HFFc6 (cell line): Measurements from ENCODE around the gene CALM1. TPM values are rescaled to one million over a fixed set of nuclear protein-coding genes. Genes with fewer than 3 reads are reported as not detected.

ENCODE experiments used
- DNase-seq: peaks from one replicate; pipeline ENCODE4 v3.0.0-alpha.2; 2018
- H3K27ac Mint-ChIP-seq: 2 replicates; pipeline ENCODE4 v1.8.0; 2020; ENCODE audit warnings: mild to moderate bottlenecking, mixed read lengths
- H3K27me3 Mint-ChIP-seq: 2 replicates; pipeline ENCODE4 v1.8.0; 2021; ENCODE audit warnings: mild to moderate bottlenecking, moderate library complexity, mixed read lengths; ENCODE audit not compliant: insufficient read depth
- H3K36me3 Mint-ChIP-seq: 2 replicates; pipeline ENCODE4 v1.8.0; 2021; ENCODE audit warnings: low read depth, mixed read lengths
- H3K4me1 Mint-ChIP-seq: 2 replicates; pipeline ENCODE4 v1.8.0; 2020; ENCODE audit warnings: low read depth, mixed read lengths
- H3K4me3 Mint-ChIP-seq: 2 replicates; pipeline ENCODE4 v1.8.0; 2020; ENCODE audit warnings: mild to moderate bottlenecking, moderate library complexity, mixed read lengths
- H3K9me3 Mint-ChIP-seq: 2 replicates; pipeline ENCODE4 v1.8.0; 2020; ENCODE audit warnings: mild to moderate bottlenecking, mixed read lengths
- CTCF ChIP-seq: fragments of 200-600 bp; sonication (generic); IDR thresholded peaks from 2 replicates; pipeline ENCODE4 v1.5.0; 2021; ENCODE audit warnings: antibody characterized with exemption, mild to moderate bottlenecking
- long read RNA-seq: library from polyadenylated mRNA; unstranded; transcript quantifications from one replicate; pipeline ENCODE4 v2.0.0, GENCODE V29; 2019
- total RNA-seq, 6 experiments: library from RNA; stranded (reverse); fragmentation: NEBNext Ultra II Directional; extraction: Animal tissue kit (Norgen Biotek cat#: 25700); gene quantifications; 2 replicates in 1 of 6; 3 replicates in 5 of 6; pipeline ENCODE4 v1.2.3, GENCODE V29; 2021

Gene CALM1
- 100 to 1,000 TPM; 333 to 429 (median 403) TPM for total RNA-seq
- long read RNA-seq, full-length matches to known transcripts: 667 of 782 reads
- long read RNA-seq, partial matches to known transcripts: 29 of 782 reads
- long read RNA-seq, other reads (novel, unspliced or antisense): 86 of 782 reads

- DNase-seq: peak; percentile 95
- peaks cover 4% of the 10 kb centered on the region; the same call in 1 of the 2 replicates for H3K27me3 Mint-ChIP-seq
- H3K36me3 Mint-ChIP-seq: peaks cover 15% of the 10 kb centered on the region
- H3K27ac Mint-ChIP-seq: peak within 1 kb of the TSS; percentile 81
- H3K4me3 Mint-ChIP-seq: peak within 1 kb of the TSS; percentile 97
- no peak for TF ChIP-seq CTCF
- H3K9me3 Mint-ChIP-seq: no peaks in the 10 kb centered on the region
- H3K4me1 Mint-ChIP-seq: peaks cover 35% of the 10 kb centered on the region
These were observed at the start of gene CALM1 for GRCh38 chr14:90396341-90397339. Gene CALM1, plus strand, starts transcription at chr14:90397029. Its CDS starts 202 bp downstream, at chr14:90397231.

- Mint-ChIP-seq H3K27ac (no peak overlapping the region), H3K9me3 (no peaks in the 10 kb centered on the region), H3K36me3 (no peaks in the 10 kb centered on the region), H3K4me3 (no peak overlapping the region), H3K27me3 (no peaks in the 10 kb centered on the region; the same call in 1 of the 2 replicates), H3K4me1 (peaks cover 7% of the 10 kb centered on the region)
- no peak for DNase-seq
- TF ChIP-seq CTCF: no peak
These were observed 48.6 kb upstream of the CALM1 start for GRCh38 chr14:90348270-90348669.

- Mint-ChIP-seq H3K4me3 (no peak overlapping the region), H3K27ac (no peak overlapping the region), H3K4me1 (peaks cover 7% of the 10 kb centered on the region), H3K9me3 (no peaks in the 10 kb centered on the region), H3K36me3 (no peaks in the 10 kb centered on the region), H3K27me3 (peaks cover 2% of the 10 kb centered on the region)
- DNase-seq: no peak
- no peak for TF ChIP-seq CTCF
These were observed 47.1 kb upstream of the CALM1 start for GRCh38 chr14:90349739-90350138.

- no peak for TF ChIP-seq CTCF
- Mint-ChIP-seq H3K36me3 (no peaks in the 10 kb centered on the region), H3K27ac (no peak overlapping the region), H3K27me3 (peaks cover 21% of the 10 kb centered on the region), H3K4me1 (peaks cover 12% of the 10 kb centered on the region), H3K9me3 (no peaks in the 10 kb centered on the region), H3K4me3 (no peak overlapping the region)
- no peak for DNase-seq
These were observed 42.1 kb upstream of the CALM1 start for GRCh38 chr14:90354551-90355298.
